SK-N-MC (cell line): Measurements from ENCODE around the gene HOXC12.

ENCODE experiments used
- DNase-seq: peaks from one replicate; pipeline ENCODE4 v3.0.0-alpha.2; 2011; ENCODE audit warnings: low read depth, low spot score
- H3K27ac ChIP-seq: fragments of 200-600 bp; sonication (generic); 2 replicates; pipeline ENCODE4 v1.5.1; 2016; ENCODE audit warnings: mixed run types
- H3K36me3 ChIP-seq: fragments of 200-600 bp; sonication (generic); 2 replicates; pipeline ENCODE4 v1.6.1; 2017; ENCODE audit warnings: antibody characterized with exemption, low read length, mixed read lengths; ENCODE audit not compliant: insufficient read depth
- H3K4me3 ChIP-seq: fragments of 200-600 bp; sonication (generic); 2 replicates; pipeline ENCODE4 v1.5.1; 2016
- H3K9ac ChIP-seq: fragments of 200-600 bp; sonication (generic); 2 replicates; pipeline ENCODE4 v1.8.0; 2017; ENCODE audit warnings: mixed run types, mixed read lengths; ENCODE audit not compliant: insufficient read length
- H3K9me3 ChIP-seq: fragments of 200-600 bp; sonication (generic); 2 replicates; pipeline ENCODE4 v1.6.1; 2017; ENCODE audit warnings: low read depth, mild to moderate bottlenecking, antibody characterized with exemption, low read length, moderate library complexity, mixed read lengths
- EZH2 ChIP-seq: fragments of 200-600 bp; sonication (generic); IDR thresholded peaks from one replicate; pipeline ENCODE4 v1.6.1; 2017; ENCODE audit warnings: antibody characterized with exemption
- FOXP2 ChIP-seq: optimal IDR thresholded peaks from 2 replicates; pipeline ENCODE3; 2011; ENCODE audit warnings: mild to moderate bottlenecking, moderate library complexity; ENCODE audit not compliant: insufficient read depth; ENCODE audit errors: extremely low read length, control extremely low read depth
- POLR2AphosphoS5 ChIP-seq: IDR thresholded peaks from 2 replicates; pipeline ENCODE4 v1.6.1; 2012; ENCODE audit warnings: mild to moderate bottlenecking, low read depth, low read length, borderline replicate concordance

HOXC12 gene

GRCh38 chr12:53994264-53995001, 39.7 kb downstream of the HOXC12 start:
- H3K27ac ChIP-seq: peak overlapping the region; percentile 87; the same call in 1 of the 2 replicates
- H3K9ac ChIP-seq: peak overlapping the region; percentile 91
- no peaks in the 10 kb centered on the region for H3K36me3 ChIP-seq
- no peak for DNase-seq
- no peak for TF ChIP-seq POLR2AphosphoS5
- TF ChIP-seq FOXP2: no peak
- no peak for TF ChIP-seq EZH2
- no peaks in the 10 kb centered on the region for H3K9me3 ChIP-seq
- peak overlapping the region; percentile 81 for H3K4me3 ChIP-seq

- peak overlapping the region; percentile 87; the same call in 1 of the 2 replicates for H3K27ac ChIP-seq
- TF ChIP-seq EZH2: no peak
- TF ChIP-seq FOXP2: no peak
- no peak for TF ChIP-seq POLR2AphosphoS5
- H3K9ac ChIP-seq: peak overlapping the region; percentile 91
- DNase-seq: no peak
- no peaks in the 10 kb centered on the region for H3K9me3 ChIP-seq
- no peaks in the 10 kb centered on the region for H3K36me3 ChIP-seq
- H3K4me3 ChIP-seq: peak overlapping the region; percentile 81
These were observed 40.3 kb downstream of the HOXC12 start for GRCh38 chr12:53995002-53995377.

GRCh38 chr12:53995378-53996239, 40.9 kb downstream of the HOXC12 start:
- TF ChIP-seq EZH2 (no peak), POLR2AphosphoS5 (peak; percentile 76), FOXP2 (no peak)
- no peaks in the 10 kb centered on the region for H3K36me3 ChIP-seq
- no peak for DNase-seq
- no peaks in the 10 kb centered on the region for H3K9me3 ChIP-seq
- peak overlapping the region; percentile 91 for H3K9ac ChIP-seq
- H3K27ac ChIP-seq: peak overlapping the region; percentile 87
- H3K4me3 ChIP-seq: peak overlapping the region; percentile 81

- no peak for DNase-seq
- Histone ChIP-seq H3K27ac (peak overlapping the region; percentile 87), H3K9me3 (no peaks in the 10 kb centered on the region), H3K36me3 (no peaks in the 10 kb centered on the region), H3K4me3 (peak overlapping the region; percentile 81), H3K9ac (peak overlapping the region; percentile 91)
- TF ChIP-seq EZH2: no peak
- TF ChIP-seq FOXP2: no peak
- no peak for TF ChIP-seq POLR2AphosphoS5
These were observed 41.8 kb downstream of the HOXC12 start for GRCh38 chr12:53996240-53997203.

GRCh38 chr12:53997204-53998109, 42.8 kb downstream of the HOXC12 start:
- Histone ChIP-seq H3K4me3 (no peak overlapping the region), H3K36me3 (no peaks in the 10 kb centered on the region), H3K27ac (no peak overlapping the region; the same call in 1 of the 2 replicates), H3K9me3 (no peaks in the 10 kb centered on the region), H3K9ac (no peak overlapping the region)
- TF ChIP-seq POLR2AphosphoS5 (no peak), FOXP2 (no peak), EZH2 (no peak)
- DNase-seq: no peak

- TF ChIP-seq EZH2 (no peak), POLR2AphosphoS5 (no peak), FOXP2 (no peak)
- peak overlapping the region; percentile 99 for H3K4me3 ChIP-seq
These were observed 43.6 kb downstream of the HOXC12 start for GRCh38 chr12:53998110-53998899.

DNA sequence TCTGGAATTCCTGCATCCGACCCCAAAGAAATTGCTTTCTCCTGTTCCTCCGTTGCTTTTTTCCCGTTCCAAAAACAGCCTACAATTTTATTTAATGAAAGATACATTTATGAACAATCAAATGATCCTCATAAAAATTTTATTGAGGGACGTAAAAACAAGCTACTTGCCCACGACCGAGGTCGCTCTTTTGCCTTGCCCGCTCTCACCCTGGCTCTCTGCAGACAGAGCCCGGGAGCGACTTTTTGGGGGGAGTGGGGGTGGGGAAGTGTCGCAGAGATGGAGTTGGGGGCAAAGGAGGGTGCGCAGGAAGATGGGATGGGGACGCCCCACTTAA, 44.2 kb downstream of the HOXC12 start:
- no peak for TF ChIP-seq POLR2AphosphoS5
- TF ChIP-seq EZH2: no peak
- TF ChIP-seq FOXP2: no peak
- peak overlapping the region; percentile 27; the same call in 1 of the 2 replicates for H3K27ac ChIP-seq
- peak overlapping the region; percentile 98 for H3K9ac ChIP-seq
- H3K4me3 ChIP-seq: peak overlapping the region; percentile 99
- no peaks in the 10 kb centered on the region for H3K36me3 ChIP-seq
- DNase-seq: no peak
- H3K9me3 ChIP-seq: no peaks in the 10 kb centered on the region

More at GRCh38 chr12:53998110-53998899, 43.6 kb downstream of the HOXC12 start:
- Histone ChIP-seq H3K9ac (no peak overlapping the region), H3K27ac (no peak overlapping the region), H3K9me3 (no peaks in the 10 kb centered on the region), H3K36me3 (no peaks in the 10 kb centered on the region)
- DNase-seq: no peak
